ENCODE results near the gene INKA2.

DNA sequence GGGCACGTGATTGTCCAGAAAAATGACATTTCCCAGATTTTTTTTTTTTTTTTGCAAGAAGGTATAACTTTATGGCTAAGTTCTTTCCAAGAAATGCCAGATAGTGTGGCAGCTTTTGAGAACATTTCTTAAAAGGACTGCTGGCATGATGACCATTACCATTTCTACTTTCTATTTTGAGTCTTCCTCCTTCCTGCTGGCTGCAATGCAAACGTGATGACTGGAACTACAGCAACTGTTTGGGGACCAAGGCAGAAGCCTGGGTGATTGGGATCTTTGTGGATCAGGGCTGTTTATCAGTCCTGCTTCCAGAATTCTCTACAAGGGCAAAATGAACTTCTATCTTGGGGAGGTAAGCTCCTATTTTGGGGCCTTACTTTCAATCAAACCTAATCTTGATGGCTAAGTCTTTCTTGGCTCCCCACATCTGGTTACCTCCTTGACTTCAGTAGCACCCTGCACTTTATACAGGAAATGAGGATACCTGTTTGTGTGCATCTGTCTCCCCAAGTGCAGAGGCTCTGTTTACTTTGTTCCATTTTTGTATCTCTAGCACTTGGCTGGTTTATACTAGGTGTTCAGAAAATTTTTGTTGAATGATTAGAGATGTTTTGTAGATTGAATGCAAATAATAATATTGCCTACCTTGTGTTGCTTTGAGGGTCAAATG lies 12.8 kb upstream of the INKA2 start:
- TF ChIP-seq, protein P1, sequence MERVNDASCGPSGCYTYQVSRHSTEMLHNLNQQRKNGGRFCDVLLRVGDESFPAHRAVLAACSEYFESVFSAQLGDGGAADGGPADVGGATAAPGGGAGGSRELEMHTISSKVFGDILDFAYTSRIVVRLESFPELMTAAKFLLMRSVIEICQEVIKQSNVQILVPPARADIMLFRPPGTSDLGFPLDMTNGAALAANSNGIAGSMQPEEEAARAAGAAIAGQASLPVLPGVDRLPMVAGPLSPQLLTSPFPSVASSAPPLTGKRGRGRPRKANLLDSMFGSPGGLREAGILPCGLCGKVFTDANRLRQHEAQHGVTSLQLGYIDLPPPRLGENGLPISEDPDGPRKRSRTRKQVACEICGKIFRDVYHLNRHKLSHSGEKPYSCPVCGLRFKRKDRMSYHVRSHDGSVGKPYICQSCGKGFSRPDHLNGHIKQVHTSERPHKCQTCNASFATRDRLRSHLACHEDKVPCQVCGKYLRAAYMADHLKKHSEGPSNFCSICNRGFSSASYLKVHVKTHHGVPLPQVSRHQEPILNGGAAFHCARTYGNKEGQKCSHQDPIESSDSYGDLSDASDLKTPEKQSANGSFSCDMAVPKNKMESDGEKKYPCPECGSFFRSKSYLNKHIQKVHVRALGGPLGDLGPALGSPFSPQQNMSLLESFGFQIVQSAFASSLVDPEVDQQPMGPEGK (CRISPR knock-in tag; IDR thresholded peaks at IDR 0.05; ENCODE audit: borderline replicate concordance): no peak
- TF ChIP-seq ZNF8 (CRISPR knock-in tag; IDR thresholded peaks at IDR 0.05) (no peak), ZFP30 (CRISPR knock-in tag; IDR thresholded peaks at IDR 0.05) (no peak), ARNTL (CRISPR knock-in tag; IDR thresholded peaks at IDR 0.05; ENCODE audit: borderline replicate concordance, low read depth) (no peak), CSDC2 (CRISPR knock-in tag; IDR thresholded peaks at IDR 0.05) (no peak), TCF4 (CRISPR knock-in tag; IDR thresholded peaks at IDR 0.05; ENCODE audit: borderline replicate concordance) (no peak), ZFP3 (CRISPR knock-in tag; IDR thresholded peaks at IDR 0.05) (no peak), SNAI2 (CRISPR knock-in tag; IDR thresholded peaks at IDR 0.05) (no peak), OSR1 (CRISPR knock-in tag; IDR thresholded peaks at IDR 0.05) (no peak), BACH2 (CRISPR knock-in tag; IDR thresholded peaks at IDR 0.05; ENCODE audit: borderline replicate concordance) (no peak), ZNF70 (CRISPR knock-in tag; IDR thresholded peaks at IDR 0.05) (no peak), GLIS3 (CRISPR knock-in tag; IDR thresholded peaks at IDR 0.05) (no peak)
- TF ChIP-seq, protein P2, sequence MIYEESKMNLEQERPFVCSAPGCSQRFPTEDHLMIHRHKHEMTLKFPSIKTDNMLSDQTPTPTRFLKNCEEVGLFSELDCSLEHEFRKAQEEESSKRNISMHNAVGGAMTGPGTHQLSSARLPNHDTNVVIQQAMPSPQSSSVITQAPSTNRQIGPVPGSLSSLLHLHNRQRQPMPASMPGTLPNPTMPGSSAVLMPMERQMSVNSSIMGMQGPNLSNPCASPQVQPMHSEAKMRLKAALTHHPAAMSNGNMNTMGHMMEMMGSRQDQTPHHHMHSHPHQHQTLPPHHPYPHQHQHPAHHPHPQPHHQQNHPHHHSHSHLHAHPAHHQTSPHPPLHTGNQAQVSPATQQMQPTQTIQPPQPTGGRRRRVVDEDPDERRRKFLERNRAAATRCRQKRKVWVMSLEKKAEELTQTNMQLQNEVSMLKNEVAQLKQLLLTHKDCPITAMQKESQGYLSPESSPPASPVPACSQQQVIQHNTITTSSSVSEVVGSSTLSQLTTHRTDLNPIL (CRISPR knock-in tag; IDR thresholded peaks at IDR 0.05; ENCODE audit: low read depth): no peak
- TF ChIP-seq, protein P3, sequence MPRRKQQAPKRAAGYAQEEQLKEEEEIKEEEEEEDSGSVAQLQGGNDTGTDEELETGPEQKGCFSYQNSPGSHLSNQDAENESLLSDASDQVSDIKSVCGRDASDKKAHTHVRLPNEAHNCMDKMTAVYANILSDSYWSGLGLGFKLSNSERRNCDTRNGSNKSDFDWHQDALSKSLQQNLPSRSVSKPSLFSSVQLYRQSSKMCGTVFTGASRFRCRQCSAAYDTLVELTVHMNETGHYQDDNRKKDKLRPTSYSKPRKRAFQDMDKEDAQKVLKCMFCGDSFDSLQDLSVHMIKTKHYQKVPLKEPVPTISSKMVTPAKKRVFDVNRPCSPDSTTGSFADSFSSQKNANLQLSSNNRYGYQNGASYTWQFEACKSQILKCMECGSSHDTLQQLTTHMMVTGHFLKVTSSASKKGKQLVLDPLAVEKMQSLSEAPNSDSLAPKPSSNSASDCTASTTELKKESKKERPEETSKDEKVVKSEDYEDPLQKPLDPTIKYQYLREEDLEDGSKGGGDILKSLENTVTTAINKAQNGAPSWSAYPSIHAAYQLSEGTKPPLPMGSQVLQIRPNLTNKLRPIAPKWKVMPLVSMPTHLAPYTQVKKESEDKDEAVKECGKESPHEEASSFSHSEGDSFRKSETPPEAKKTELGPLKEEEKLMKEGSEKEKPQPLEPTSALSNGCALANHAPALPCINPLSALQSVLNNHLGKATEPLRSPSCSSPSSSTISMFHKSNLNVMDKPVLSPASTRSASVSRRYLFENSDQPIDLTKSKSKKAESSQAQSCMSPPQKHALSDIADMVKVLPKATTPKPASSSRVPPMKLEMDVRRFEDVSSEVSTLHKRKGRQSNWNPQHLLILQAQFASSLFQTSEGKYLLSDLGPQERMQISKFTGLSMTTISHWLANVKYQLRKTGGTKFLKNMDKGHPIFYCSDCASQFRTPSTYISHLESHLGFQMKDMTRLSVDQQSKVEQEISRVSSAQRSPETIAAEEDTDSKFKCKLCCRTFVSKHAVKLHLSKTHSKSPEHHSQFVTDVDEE (CRISPR knock-in tag; IDR thresholded peaks at IDR 0.05): no peak
